ENCODE measurements around the gene SDF4. TPM values are rescaled to one million over a fixed set of nuclear protein-coding genes. Genes with fewer than 3 reads are reported as not detected.
A peak's percentile ranks its signal among the peaks of the same experiment; 100 is the strongest.

Gene SDF4
- total and polyA plus RNA-seq, 2 of the 4 experiments (the other 2 are of a cell fraction), result 57.0 to 250 TPM

- Histone ChIP-seq H4K8ac (ENCODE audit: low read depth in 2 of 2, low read length in 2 of 2) (peak overlapping the region in 1 of 2 experiments; percentile 53; a peak in 3 of 4 replicates), H2BK120ac (ENCODE audit: low read depth, low read length) (0 out of 2 replicates have a peak overlapping the region, but pooled peaks have one; percentile 23), H3K9me1 (ENCODE audit: insufficient read depth, low read length) (no peaks in the 10 kb centered on the region), H4K5ac (ENCODE audit: low read depth, low read length) (peak overlapping the region; percentile 10; the same call in 1 of the 2 replicates), H2AK5ac (ENCODE audit: low read depth, low read length) (peak overlapping the region; percentile 72; the same call in 1 of the 2 replicates), H2BK15ac (ENCODE audit: low read depth, low read length) (no peak overlapping the region), H2BK5ac (ENCODE audit: low read depth, low read length, poor library complexity, severe bottlenecking) (peak overlapping the region; percentile 2), H3K79me1 (ENCODE audit: low read depth in 1 of 2, low read length in 2 of 2) (peaks cover 7 to 35% of the 10 kb centered on the region in 2 experiments; a peak in 3 of 4 replicates), H3K4ac (ENCODE audit: low read depth, low read length) (peak overlapping the region; percentile 60), H2AK9ac (replicated peaks; ENCODE audit: low read depth, low read length, poor library complexity) (peak overlapping the region; percentile 89), H2BK20ac (ENCODE audit: low read depth, low read length) (no peak overlapping the region), H4K20me1 (ENCODE audit: insufficient read depth, low read length) (no peaks in the 10 kb centered on the region), H3K4me2 (ENCODE audit: low read depth, low read length) (no peak overlapping the region), H3K27ac (ENCODE audit: insufficient read depth, low read length) (no peak overlapping the region), H3K4me1 (ENCODE audit: control insufficient read depth, insufficient read depth, low read length) (peaks cover 20% of the 10 kb centered on the region), H3K56ac (ENCODE audit: extremely low read depth, insufficient read depth, low read length) (no peak overlapping the region), H4K91ac (ENCODE audit: insufficient read depth, low read depth, low read length) (peak overlapping the region; percentile 37; the same call in 1 of the 2 replicates), H3K9me3 (ENCODE audit: control insufficient read depth, insufficient read depth, low read length) (peaks cover 3% of the 10 kb centered on the region), H3K9ac (ENCODE audit: low read depth, low read length) (no peak overlapping the region), H3K36me3 (ENCODE audit: control insufficient read depth, insufficient read depth, low read length) (peaks cover 2% of the 10 kb centered on the region), H2AFZ (replicated peaks; ENCODE audit: low read length, poor library complexity) (peak overlapping the region; percentile 65), H3K27me3 (ENCODE audit: control insufficient read depth, insufficient read depth, low read length) (no peaks in the 10 kb centered on the region), H3K23ac (ENCODE audit: low read depth, low read length) (no peak overlapping the region; the same call in 1 of the 2 replicates), H3K18ac (ENCODE audit: low read depth, low read length) (no peak overlapping the region), H3K4me3 (ENCODE audit: insufficient read depth, low read depth, low read length) (no peak overlapping the region), H3K14ac (replicated peaks; ENCODE audit: low read depth, low read length) (no peak overlapping the region)
- TF ChIP-seq CTCF (conservative IDR thresholded peaks at IDR 0.05; ENCODE audit: low read depth, low read length) (no peak), ELK1 (IDR thresholded peaks at IDR 0.05; ENCODE audit: borderline replicate concordance, low read depth, low read length) (no peak)
- ChIA-PET POLR2A (ENCODE audit: unreplicated experiment) (no interaction called here), CTCF (no interaction called here)
- WGBS, 2 experiments (ENCODE audit: extremely low coverage in 2 of 2, insufficient read length in 1 of 2), result 52% methylated on average over 22 of the region's 34 CpGs; no CpG with 5 or more reads in 1 of the 2 experiments
- dilution Hi-C loops (cut with HindIII; ENCODE audit: low sequenced_read_pairs, unreplicated experiment), result no loop called here
- BruUV-seq (replicated peaks), result no TSS peak
- intact Hi-C loops (cut with micrococcal nuclease), result loop anchor here (1.0 kb wide), 1 partner anchor 26 kb away; no protein-coding TSS in a partner anchor
- no peak for DNase-seq
- in situ Hi-C loops (cut with MboI; ENCODE audit: low sequenced_read_pairs), result no loop called here
- peak; percentile 5; the same call in 1 of the 2 replicates for ATAC-seq (ENCODE audit: low read depth)
Observed at GRCh38 chr1:1236945-1237873, 5.4 kb upstream of the SDF4 start.

Data from IMR-90 (cell line).